Adipose tissue (tissue), 3 donors: ENCODE measurements around the gene ZNF846. TPM values are rescaled to one million over a fixed set of nuclear protein-coding genes. Genes with fewer than 3 reads are reported as not detected.
A peak's percentile ranks its signal among the peaks of the same experiment; 100 is the strongest.
"Not testable (repeated sequence)": the region's sequence is repeated elsewhere in the genome, so short reads cannot be mapped to it uniquely, and the experiment has no call there.

Experiments used
- H3K27ac ChIP-seq: one replicate; pipeline ENCODE4 v1.5.1; 2013; ENCODE audit warnings: low read depth, low read length
- WGBS, 3 donors: extraction: QIAGEN DNeasy Blood & Tissue Kit; methylation state at CpG; one replicate each; pipeline ENCODE4 v1.1.7; 2013; 5-methylcytosine and 5-hydroxymethylcytosine counted together
- polyA plus RNA-seq, 3 donors: library from polyadenylated mRNA; stranded (reverse); fragments of 200-250 nt; gene quantifications; one replicate each; pipeline ENCODE4 v1.2.3, GENCODE V29; 2013
- donor health status: healthy with polysubstance abuse.
- donor health status: Bipolar disorder and iron deficiency.
- donor health status: healthy.

Gene ZNF846
- polyA plus RNA-seq, 3 donors = 2.6 to 10.1 (median 4.3) TPM

DNA sequence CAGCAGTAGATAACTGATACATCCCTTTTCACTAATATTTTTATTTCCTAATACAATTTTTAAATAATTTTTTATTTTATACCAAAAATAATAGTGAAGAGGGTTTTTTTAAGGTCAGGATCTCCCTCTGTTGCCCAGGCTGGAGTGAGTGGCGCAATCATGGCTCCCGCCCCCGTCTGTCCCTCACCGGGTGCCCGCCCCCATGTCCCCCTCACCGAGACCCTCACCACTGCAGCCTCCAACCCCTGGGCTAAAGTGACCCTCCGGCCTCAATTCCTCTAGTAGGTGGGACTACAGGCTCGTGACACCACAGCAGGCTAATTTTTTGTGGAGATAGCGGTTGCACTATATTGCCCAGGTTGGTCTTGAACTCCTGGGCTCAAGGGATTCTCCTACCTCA is 17.8 kb upstream of the ZNF846 start:
- peak overlapping the region; percentile 88 for H3K27ac ChIP-seq
- 44 to 50% (median 46%) methylated on average over 9 of the region's 9 CpGs for WGBS, 3 donors

DNA sequence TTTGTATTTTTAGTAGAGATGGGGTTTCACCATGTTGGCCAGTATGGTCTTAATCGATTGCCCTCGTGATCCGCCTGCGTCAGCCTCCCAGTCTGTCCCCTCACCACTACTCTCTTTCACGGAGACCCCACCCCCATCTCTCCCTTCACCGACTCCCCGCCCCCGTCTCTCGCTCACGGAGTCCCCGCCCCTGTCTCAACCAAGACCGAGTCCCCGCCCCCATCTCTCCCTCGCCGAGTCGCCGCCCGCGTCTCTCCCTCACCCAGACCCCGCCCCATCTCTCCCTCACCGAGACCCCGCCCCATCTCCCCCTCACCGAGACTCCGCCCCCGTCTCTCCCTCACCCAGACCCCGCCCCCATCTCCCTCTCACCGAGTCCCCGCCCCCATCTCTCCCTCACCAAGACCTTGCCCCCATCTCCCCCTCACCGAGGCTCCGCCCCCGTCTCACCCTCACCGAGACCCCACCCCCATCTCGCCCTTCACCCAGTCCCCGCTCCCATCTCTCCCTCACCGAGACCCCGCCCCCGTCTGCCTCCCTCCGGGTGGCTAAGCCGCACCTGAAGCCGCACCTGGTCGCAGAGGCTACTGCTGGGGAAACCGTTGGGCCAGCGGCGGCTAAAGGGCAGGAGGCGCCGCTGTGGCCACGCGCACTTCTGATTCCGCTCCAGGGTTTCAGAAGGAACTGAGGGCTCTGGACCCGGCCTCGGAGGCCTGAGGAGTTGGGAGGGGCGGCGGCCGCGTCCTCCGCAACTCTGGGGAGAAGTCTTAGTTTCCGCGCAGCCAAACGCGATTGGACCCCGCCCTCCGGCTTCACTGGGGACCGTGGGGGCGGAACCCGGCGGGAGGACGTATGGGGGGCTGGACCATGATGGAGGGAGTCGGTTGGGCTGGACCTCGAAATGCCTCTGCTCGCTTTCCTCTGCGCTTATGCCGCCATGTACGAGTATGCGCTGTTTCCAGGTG is 17.1 kb upstream of the ZNF846 start:
- WGBS, 3 donors = 1 to 2% (median 2%) methylated on average over 72 to 74 of the region's 74 CpGs
- H3K27ac ChIP-seq = peak overlapping the region; percentile 88

- WGBS, 3 donors = 74 to 88% (median 86%) methylated on average over 6 of the region's 6 CpGs
- not testable (repeated sequence) for H3K27ac ChIP-seq
Measured at GRCh38 chr19:9784163-9784496, 15.6 kb upstream of the ZNF846 start.

DNA sequence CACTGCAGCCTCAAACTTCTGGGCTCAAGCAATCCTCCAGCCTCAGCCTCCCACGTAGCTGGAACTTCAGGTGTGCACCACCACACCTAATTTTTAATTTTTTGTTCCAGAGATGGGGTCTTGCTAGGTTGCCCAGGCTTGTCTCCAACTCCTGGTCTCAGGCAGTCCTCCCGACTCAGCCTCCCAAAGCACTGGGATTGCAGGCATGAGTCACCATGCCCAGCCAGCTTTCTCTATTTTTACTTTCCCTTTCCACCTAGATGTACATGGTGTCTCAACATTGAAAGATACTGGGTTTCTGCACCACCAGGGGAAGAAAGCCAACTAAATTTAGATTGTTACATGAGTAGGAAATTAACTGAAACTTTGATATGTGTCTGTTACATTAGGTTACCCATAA is 13.8 kb upstream of the ZNF846 start:
- WGBS, 3 donors = 91 to 93% (median 92%) methylated on average over 2 of the region's 2 CpGs
- no peak overlapping the region for H3K27ac ChIP-seq

DNA sequence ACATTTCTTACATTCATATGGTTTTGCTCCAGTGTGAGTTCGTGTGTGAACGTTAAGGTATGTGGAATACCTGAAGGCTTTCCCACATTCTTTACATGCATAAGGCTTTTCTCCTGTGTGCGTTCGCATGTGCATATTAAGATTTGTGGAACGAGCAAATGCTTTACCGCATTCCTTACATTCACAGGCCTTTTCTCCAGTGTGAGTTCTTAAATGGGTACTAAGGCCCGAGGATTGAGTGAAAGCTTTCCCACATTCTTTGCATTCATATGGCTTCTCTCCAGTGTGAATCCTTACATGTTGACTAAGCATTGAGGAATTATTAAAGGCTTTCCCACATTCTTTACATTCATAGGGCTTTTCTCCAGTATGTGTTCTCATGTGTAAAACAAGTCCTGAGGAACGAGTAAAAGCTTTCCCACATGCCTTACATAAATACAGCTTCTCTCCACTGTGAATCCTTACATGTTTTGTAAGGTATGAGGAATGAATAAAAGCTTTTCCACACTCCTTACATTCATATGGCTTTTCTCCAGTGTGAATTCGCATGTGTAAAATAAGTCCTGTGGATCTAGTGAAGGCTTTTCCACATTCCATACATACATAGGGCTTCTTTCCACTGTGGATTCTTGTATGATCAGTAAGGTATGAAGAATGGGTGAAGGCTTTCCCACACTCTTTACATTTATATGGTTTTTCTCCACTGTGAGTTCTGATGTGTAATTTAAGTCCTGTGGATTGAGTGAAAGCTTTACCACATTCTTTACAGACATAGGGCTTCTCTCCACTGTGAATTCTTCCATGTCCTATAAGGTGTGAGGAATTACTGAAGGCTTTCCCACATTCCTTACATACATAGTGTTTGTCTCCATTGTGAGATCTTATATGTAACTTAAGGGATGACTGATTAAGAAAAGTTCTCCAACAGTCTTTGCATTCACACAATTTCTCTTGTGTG is 10.7 kb downstream of the ZNF846 start:
- 96 to 97% (median 97%) methylated on average over 9 of the region's 9 CpGs for WGBS, 3 donors
- no peak overlapping the region for H3K27ac ChIP-seq

GRCh38 chr19:9752701-9753443 is 15.7 kb downstream of the ZNF846 start:
- H3K27ac ChIP-seq = no peak overlapping the region
- WGBS, 3 donors = 93 to 97% (median 96%) methylated on average over 2 of the region's 2 CpGs

DNA sequence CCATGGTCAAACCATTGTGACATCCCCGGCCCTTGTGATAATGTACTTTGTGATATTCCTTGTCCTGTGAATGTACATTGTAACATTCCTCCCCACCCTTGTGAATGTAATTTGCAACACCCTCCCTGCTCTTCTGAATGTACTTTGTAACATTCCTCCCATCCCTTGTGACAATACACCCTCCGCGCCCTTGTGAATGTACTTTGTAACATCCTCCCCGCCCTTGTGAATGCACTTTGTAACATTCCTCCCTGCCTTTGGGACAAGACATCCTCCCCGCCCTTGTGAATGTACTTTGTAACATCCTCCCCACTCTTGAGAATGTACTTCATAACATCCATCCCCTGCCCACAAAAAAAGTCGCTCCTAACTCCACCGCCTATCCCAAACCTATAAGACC is 17.1 kb downstream of the ZNF846 start:
- 97 to 98% (median 98%) methylated on average over 7 of the region's 7 CpGs for WGBS, 3 donors
- H3K27ac ChIP-seq = no peak overlapping the region

DNA sequence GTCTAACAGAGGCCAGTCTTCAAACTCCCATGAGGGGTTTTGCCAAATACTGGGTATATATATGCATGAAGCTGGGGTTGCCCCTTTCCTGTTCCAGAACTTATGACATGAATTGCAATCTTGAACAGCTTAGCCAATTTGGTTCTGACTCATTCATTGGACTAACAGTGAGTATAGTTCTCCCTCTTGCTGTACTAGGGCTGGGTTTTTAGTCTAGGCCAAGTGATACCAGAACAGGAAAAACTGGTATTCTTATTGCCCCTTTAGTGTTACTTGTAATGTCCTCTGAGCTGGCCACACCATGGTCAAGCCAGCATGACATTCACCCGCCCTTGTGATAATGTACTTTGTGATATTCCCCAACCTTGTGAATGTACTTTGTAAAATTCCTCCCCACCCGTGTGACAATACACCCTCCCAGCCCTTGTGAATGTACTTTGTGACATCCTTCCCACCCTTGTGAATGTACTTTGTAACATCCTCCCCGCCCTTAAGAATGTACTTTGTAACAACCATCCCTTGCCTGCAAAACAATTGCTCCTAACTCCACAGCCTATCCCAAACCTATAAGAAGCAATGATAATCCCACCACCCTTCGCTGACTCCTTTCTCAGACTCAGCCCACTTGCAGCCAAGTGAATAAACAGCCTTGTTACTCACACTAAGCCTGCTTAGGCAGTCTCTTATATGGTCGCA is 26.9 kb downstream of the ZNF846 start:
- H3K27ac ChIP-seq = no peak overlapping the region
- 86 to 93% (median 93%) methylated on average over 5 of the region's 5 CpGs for WGBS, 3 donors

DNA sequence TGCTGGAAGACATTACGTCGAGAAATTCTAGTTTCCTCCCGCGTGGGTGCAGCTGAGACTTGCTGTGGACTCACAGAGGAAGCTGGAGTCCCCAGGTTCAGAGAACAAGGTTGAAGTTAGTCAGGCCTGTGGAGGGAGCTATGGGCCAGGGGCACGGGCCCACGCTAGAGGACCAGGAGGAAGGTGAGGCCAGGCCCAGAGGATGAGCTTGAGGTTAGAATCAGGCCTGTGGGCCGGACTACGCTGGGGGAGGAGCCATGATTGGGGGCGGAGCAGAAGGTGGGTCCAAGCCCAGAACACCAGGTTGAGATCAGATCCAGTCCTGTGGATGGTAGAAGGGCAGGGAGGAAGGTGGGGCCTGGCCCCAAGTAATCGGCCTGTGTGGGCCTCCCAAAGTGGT is 32.6 kb downstream of the ZNF846 start:
- H3K27ac ChIP-seq = no peak overlapping the region
- WGBS, 3 donors = 86 to 93% (median 92%) methylated on average over 10 of the region's 10 CpGs

DNA sequence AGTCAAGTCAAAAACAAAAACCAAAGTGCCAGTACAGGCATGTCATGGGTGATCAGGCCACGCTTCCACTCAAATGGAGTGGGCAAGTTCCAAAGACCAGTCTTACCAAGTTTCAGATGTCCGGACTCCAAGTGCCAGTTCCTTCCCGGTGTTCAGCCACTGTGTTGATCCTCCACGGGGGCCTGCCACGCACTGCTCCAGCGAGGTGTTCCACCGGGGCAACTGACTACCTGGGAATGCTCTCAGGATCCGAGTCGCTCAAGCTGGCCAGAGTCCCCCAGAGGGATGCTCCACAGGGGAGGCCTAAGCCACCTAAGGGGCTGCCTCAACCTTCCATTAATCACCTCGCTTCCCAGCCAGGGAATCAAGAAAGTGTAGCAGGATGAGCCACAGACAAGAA is 38.5 kb downstream of the ZNF846 start:
- 87 to 95% (median 92%) methylated on average over 10 of the region's 10 CpGs for WGBS, 3 donors
- H3K27ac ChIP-seq = not testable (repeated sequence)

GRCh38 chr19:9729162-9729561 is 39.4 kb downstream of the ZNF846 start:
- 63 to 77% (median 69%) methylated on average over 4 of the region's 4 CpGs for WGBS, 3 donors

GRCh38 chr19:9727644-9728043 is 40.9 kb downstream of the ZNF846 start:
- WGBS, 3 donors = 65 to 78% (median 65%) methylated on average over 3 of the region's 3 CpGs
- H3K27ac ChIP-seq = no peak overlapping the region

More at GRCh38 chr19:9729162-9729561, 39.4 kb downstream of the ZNF846 start:
- H3K27ac ChIP-seq = no peak overlapping the region

GRCh38 chr19:9725508-9726201 is 42.9 kb downstream of the ZNF846 start:
- WGBS, 3 donors = 82 to 90% (median 90%) methylated on average over 13 of the region's 13 CpGs
- H3K27ac ChIP-seq = not testable (repeated sequence)

DNA sequence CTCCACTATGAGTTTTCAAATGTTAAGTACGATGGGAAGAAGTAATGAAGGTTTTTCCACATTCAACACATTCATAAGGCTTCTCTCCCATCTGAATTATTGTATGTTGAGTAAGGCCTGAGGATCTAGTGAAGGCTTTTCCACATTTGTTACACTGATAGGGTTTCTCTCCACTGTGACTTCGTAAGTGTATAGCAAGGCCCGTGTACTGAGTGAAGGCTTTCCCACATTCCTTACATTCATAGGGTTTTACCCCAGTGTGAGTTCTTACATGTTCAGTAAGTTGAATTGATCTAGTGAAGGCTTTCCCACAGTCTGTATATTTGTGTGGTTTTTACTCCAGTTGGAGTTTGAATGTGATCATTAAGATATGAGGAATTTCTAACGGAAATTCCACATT is 44.4 kb downstream of the ZNF846 start:
- 83 to 92% (median 88%) methylated on average over 4 of the region's 4 CpGs for WGBS, 3 donors
- H3K27ac ChIP-seq = no peak overlapping the region

DNA sequence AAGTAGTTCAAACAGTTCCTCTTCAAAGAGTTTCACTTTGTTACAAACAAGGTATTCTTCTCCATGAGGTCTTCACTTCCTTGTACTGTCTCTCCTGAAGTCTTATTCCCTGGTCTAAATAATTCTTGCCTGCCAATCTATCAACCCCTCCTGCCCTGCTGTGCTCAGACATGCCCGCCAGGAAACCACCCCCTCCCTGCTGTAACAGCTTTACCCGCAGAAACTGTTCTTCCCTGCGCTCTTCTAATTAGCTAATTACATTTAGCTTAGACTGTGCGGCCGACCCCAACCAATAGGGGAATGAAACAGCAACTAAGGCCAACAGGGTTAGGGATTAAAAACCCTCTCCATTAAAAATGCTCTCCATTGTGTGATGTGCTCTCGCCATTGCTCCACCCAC is 46.7 kb downstream of the ZNF846 start:
- WGBS, 3 donors = 21 to 41% (median 29%) methylated on average over 6 of the region's 6 CpGs
- H3K27ac ChIP-seq = no peak overlapping the region

DNA sequence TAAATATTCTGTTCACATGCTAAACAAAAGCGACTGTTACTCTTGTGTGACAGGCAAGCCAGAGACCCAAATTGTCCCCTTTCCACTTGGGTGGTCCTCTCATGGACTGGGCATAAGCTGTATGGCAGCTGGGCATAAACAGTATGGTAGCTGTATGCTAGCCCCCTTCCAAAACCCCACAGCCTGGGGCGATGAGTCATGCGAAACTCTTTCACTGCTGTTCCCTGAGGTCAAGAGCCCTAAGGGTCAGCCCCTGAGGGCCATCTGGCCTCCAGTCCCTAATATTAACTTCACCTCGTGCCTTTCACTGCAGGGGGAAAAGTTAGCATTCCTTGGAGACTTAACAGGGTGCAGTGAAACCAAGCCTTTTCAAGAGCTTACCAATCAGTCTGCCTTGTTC is 48.0 kb downstream of the ZNF846 start:
- WGBS, 3 donors = 64 to 74% (median 68%) methylated on average over 4 of the region's 4 CpGs
- no peak overlapping the region for H3K27ac ChIP-seq

DNA sequence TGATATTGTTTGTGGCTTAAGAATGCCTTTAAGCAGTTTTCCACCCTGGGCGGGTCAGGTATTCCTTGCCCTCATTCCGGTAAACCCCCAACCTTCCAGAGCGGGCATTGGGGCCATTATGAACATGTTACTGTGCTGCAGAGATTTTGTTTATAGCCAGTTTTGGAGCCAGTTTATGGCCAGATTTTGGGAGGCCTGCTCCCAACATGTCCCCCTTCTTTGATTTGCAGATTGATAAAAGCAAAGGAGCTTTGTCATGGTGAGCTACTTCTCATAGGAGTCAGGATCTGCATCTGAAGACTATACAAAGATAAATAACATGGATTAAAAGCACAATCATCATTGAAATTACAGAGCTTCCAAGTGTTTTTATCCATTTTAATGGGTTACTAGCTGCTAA is 56.7 kb downstream of the ZNF846 start:
- no peak overlapping the region for H3K27ac ChIP-seq
- 95 to 98% (median 97%) methylated on average over 3 of the region's 3 CpGs for WGBS, 3 donors
